ENCODE data around the gene IL6. TPM values are rescaled to one million over a fixed set of nuclear protein-coding genes. Genes with fewer than 3 reads are reported as not detected.
A peak's percentile ranks its signal among the peaks of the same experiment; 100 is the strongest.

IL6 gene
- total RNA-seq, 1 donor from 2014 or later: not detected

DNA sequence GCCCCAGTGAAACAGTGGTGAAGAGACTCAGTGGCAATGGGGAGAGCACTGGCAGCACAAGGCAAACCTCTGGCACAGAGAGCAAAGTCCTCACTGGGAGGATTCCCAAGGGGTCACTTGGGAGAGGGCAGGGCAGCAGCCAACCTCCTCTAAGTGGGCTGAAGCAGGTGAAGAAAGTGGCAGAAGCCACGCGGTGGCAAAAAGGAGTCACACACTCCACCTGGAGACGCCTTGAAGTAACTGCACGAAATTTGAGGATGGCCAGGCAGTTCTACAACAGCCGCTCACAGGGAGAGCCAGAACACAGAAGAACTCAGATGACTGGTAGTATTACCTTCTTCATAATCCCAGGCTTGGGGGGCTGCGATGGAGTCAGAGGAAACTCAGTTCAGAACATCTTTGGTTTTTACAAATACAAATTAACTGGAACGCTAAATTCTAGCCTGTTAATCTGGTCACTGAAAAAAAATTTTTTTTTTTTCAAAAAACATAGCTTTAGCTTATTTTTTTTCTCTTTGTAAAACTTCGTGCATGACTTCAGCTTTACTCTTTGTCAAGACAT, 574 bp upstream of the IL6 start:
- Mint-ChIP-seq H3K27me3 (ENCODE audit: unreplicated experiment) (no peaks in the 10 kb centered on the region), H3K4me1 (ENCODE audit: unreplicated experiment) (peaks cover 57% of the 10 kb centered on the region), H3K36me3 (ENCODE audit: unreplicated experiment) (no peaks in the 10 kb centered on the region), H3K9me3 (ENCODE audit: unreplicated experiment) (no peaks in the 10 kb centered on the region), H3K27ac (ENCODE audit: unreplicated experiment) (peak overlapping the region; percentile 97), H3K4me3 (ENCODE audit: unreplicated experiment) (peak overlapping the region; percentile 72)
- peak; percentile 79 for TF ChIP-seq CTCF (IDR thresholded peaks at IDR 0.05)
- DNase-seq (ENCODE audit: extremely low spot score, unreplicated experiment): peak; percentile 87

DNA sequence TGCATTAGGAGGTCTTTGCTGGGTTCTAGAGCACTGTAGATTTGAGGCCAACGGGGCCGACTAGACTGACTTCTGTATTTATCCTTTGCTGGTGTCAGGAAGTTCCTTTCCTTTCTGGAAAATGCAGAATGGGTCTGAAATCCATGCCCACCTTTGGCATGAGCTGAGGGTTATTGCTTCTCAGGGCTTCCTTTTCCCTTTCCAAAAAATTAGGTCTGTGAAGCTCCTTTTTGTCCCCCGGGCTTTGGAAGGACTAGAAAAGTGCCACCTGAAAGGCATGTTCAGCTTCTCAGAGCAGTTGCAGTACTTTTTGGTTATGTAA, 675 bp downstream of the IL6 start:
- H3K4me3 Mint-ChIP-seq (ENCODE audit: unreplicated experiment): no peak overlapping the region
- H3K36me3 Mint-ChIP-seq (ENCODE audit: unreplicated experiment): no peaks in the 10 kb centered on the region
- H3K27ac Mint-ChIP-seq (ENCODE audit: unreplicated experiment): peak overlapping the region; percentile 97
- H3K9me3 Mint-ChIP-seq (ENCODE audit: unreplicated experiment): no peaks in the 10 kb centered on the region
- no peak for DNase-seq (ENCODE audit: extremely low spot score, unreplicated experiment)
- H3K4me1 Mint-ChIP-seq (ENCODE audit: unreplicated experiment): peaks cover 55% of the 10 kb centered on the region
- no peak for TF ChIP-seq CTCF (IDR thresholded peaks at IDR 0.05)
- H3K27me3 Mint-ChIP-seq (ENCODE audit: unreplicated experiment): no peaks in the 10 kb centered on the region

GRCh38 chr7:22728401-22729029, 1.5 kb downstream of the IL6 start:
- no peaks in the 10 kb centered on the region for H3K36me3 Mint-ChIP-seq (ENCODE audit: unreplicated experiment)
- H3K27ac Mint-ChIP-seq (ENCODE audit: unreplicated experiment): no peak overlapping the region
- H3K4me3 Mint-ChIP-seq (ENCODE audit: unreplicated experiment): no peak overlapping the region
- no peak for DNase-seq (ENCODE audit: extremely low spot score, unreplicated experiment)
- peaks cover 46% of the 10 kb centered on the region for H3K4me1 Mint-ChIP-seq (ENCODE audit: unreplicated experiment)
- peak; percentile 57 for TF ChIP-seq CTCF (IDR thresholded peaks at IDR 0.05)
- H3K27me3 Mint-ChIP-seq (ENCODE audit: unreplicated experiment): no peaks in the 10 kb centered on the region
- no peaks in the 10 kb centered on the region for H3K9me3 Mint-ChIP-seq (ENCODE audit: unreplicated experiment)

DNA sequence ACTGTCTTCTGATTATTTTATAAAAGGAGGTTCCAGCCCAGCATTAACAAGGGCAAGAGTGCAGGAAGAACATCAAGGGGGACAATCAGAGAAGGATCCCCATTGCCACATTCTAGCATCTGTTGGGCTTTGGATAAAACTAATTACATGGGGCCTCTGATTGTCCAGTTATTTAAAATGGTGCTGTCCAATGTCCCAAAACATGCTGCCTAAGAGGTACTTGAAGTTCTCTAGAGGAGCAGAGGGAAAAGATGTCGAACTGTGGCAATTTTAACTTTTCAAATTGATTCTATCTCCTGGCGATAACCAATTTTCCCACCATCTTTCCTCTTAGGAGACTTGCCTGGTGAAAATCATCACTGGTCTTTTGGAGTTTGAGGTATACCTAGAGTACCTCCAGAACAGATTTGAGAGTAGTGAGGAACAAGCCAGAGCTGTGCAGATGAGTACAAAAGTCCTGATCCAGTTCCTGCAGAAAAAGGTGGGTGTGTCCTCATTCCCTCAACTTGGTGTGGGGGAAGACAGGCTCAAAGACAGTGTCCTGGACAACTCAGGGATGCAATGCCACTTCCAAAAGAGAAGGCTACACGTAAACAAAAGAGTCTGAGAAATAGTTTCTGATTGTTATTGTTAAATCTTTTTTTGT, 2.3 kb downstream of the IL6 start:
- no peaks in the 10 kb centered on the region for H3K9me3 Mint-ChIP-seq (ENCODE audit: unreplicated experiment)

More for the DNA sequence above, 2.3 kb downstream of the IL6 start:
- Mint-ChIP-seq H3K36me3 (ENCODE audit: unreplicated experiment) (no peaks in the 10 kb centered on the region), H3K27ac (ENCODE audit: unreplicated experiment) (no peak overlapping the region), H3K4me1 (ENCODE audit: unreplicated experiment) (peaks cover 43% of the 10 kb centered on the region), H3K4me3 (ENCODE audit: unreplicated experiment) (no peak overlapping the region), H3K27me3 (ENCODE audit: unreplicated experiment) (no peaks in the 10 kb centered on the region)
- DNase-seq (ENCODE audit: extremely low spot score, unreplicated experiment): no peak
- no peak for TF ChIP-seq CTCF (IDR thresholded peaks at IDR 0.05)

All from osteocyte (in vitro differentiated cells).